ENCODE data around the gene CXCL16. TPM values are rescaled to one million over a fixed set of nuclear protein-coding genes. Genes with fewer than 3 reads are reported as not detected.

Gene CXCL16
- total and polyA plus RNA-seq, 2 experiments from 2014 or later: 1.6 to 4.1 TPM

- no peaks in the 10 kb centered on the region for H3K9me2 ChIP-seq (ENCODE audit: insufficient read depth)
- no peak for TF ChIP-seq EZH2phosphoT487 (IDR thresholded peaks at IDR 0.05; ENCODE audit: insufficient read depth, low read depth)
- TF ChIP-seq EZH2 (IDR thresholded peaks at IDR 0.05; ENCODE audit: insufficient read depth, poor library complexity, severe bottlenecking): no peak
- H4K20me1 ChIP-seq (ENCODE audit: insufficient read depth): no peaks in the 10 kb centered on the region
- H3K27ac ChIP-seq: no peak overlapping the region
- in situ Hi-C loops (cut with MboI): loop anchor here (10.0 kb wide), 1 partner anchor 176 kb away; the partner anchor contains the start of gene C17orf107
- no peak overlapping the region for H2AFZ ChIP-seq
- no peaks in the 10 kb centered on the region for H3K9me3 ChIP-seq (ENCODE audit: low read depth)
- no peak for DNase-seq
- no peaks in the 10 kb centered on the region for H3K36me3 ChIP-seq (ENCODE audit: low read depth)
- H3K79me2 ChIP-seq (ENCODE audit: insufficient read depth): no peaks in the 10 kb centered on the region
- H3K27me3 ChIP-seq (replicated peaks; ENCODE audit: insufficient read depth): no peaks in the 10 kb centered on the region
- no peaks in the 10 kb centered on the region for H3F3A ChIP-seq (ENCODE audit: insufficient read depth)
- H3K4me2 ChIP-seq (ENCODE audit: unreplicated experiment): no peak overlapping the region
- no peak overlapping the region for H3K9ac ChIP-seq
- H3K4me3 ChIP-seq: no peak overlapping the region
- 65% methylated on average over 10 of the region's 10 CpGs for WGBS, 2 experiments (ENCODE audit: low coverage in 1 of 2, low lambda C conversion rate in 2 of 2, missing lambda C conversion rate in 2 of 2)
- H3K4me1 ChIP-seq (ENCODE audit: insufficient read depth): no peaks in the 10 kb centered on the region
Observed at GRCh38 chr17:4719146-4719545, 20.6 kb downstream of the CXCL16 start.

DNA sequence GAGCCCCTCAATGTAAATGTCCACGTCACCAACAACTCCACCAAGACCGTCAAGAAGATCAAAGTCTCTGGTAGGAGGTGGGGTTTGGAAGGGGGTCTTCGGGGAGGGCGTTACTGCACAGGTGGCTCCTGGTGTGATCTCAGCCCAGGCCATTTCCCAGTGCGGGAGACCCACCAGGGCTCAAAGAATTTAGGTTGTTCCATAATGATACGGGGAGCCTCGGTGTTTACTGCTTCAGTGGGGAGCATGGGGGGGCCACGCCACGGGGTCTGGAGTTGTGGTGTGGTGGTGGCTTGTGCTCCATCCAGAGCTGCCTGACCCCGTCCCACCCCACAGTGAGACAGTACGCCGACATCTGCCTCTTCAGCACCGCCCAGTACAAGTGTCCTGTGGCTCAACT, 21.5 kb downstream of the CXCL16 start:
- in situ Hi-C loops (cut with MboI): loop anchor here (10.0 kb wide), 1 partner anchor 177 kb away; the partner anchor contains the start of gene C17orf107
- no peaks in the 10 kb centered on the region for H4K20me1 ChIP-seq (ENCODE audit: insufficient read depth)
- H3K79me2 ChIP-seq (ENCODE audit: insufficient read depth): no peaks in the 10 kb centered on the region
- no peaks in the 10 kb centered on the region for H3K36me3 ChIP-seq (ENCODE audit: low read depth)
- H3K4me2 ChIP-seq (ENCODE audit: unreplicated experiment): no peak overlapping the region
- no peak for DNase-seq
- H3K9ac ChIP-seq: no peak overlapping the region
- no peak overlapping the region for H3K4me3 ChIP-seq
- H3K27me3 ChIP-seq (replicated peaks; ENCODE audit: insufficient read depth): no peaks in the 10 kb centered on the region
- H3K4me1 ChIP-seq (ENCODE audit: insufficient read depth): no peaks in the 10 kb centered on the region
- 93 to 94% methylated on average over 13 of the region's 13 CpGs for WGBS, 2 experiments (ENCODE audit: low coverage in 1 of 2, low lambda C conversion rate in 2 of 2, missing lambda C conversion rate in 2 of 2)
- no peaks in the 10 kb centered on the region for H3K9me3 ChIP-seq (ENCODE audit: low read depth)
- no peak overlapping the region for H3K27ac ChIP-seq
- no peaks in the 10 kb centered on the region for H3K9me2 ChIP-seq (ENCODE audit: insufficient read depth)
- TF ChIP-seq EZH2phosphoT487 (IDR thresholded peaks at IDR 0.05; ENCODE audit: insufficient read depth, low read depth): no peak
- TF ChIP-seq EZH2 (IDR thresholded peaks at IDR 0.05; ENCODE audit: insufficient read depth, poor library complexity, severe bottlenecking): no peak
- no peak overlapping the region for H2AFZ ChIP-seq
- H3F3A ChIP-seq (ENCODE audit: insufficient read depth): no peaks in the 10 kb centered on the region

DNA sequence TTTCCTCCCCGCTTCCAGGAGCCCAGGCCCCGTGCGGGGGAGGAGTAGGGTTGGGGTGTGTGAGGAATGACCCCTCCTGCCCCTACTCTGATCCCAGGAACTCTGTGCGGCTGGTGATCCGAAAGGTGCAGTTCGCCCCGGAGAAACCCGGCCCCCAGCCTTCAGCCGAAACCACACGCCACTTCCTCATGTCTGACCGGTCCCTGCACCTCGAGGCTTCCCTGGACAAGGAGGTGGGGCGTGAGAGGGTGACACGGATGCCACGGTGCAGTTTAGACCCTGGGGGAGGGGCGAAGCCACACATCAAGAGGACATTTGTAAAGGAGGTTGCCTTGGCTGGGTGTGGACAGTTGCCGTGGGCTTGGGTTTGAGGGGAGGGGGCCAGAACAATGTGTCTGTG, 21.9 kb downstream of the CXCL16 start:
- Histone ChIP-seq H3K9ac (no peak overlapping the region), H3K27me3 (replicated peaks; ENCODE audit: insufficient read depth) (no peaks in the 10 kb centered on the region), H3K9me2 (ENCODE audit: insufficient read depth) (no peaks in the 10 kb centered on the region), H3K79me2 (ENCODE audit: insufficient read depth) (no peaks in the 10 kb centered on the region), H3K4me2 (ENCODE audit: unreplicated experiment) (no peak overlapping the region), H3K36me3 (ENCODE audit: low read depth) (no peaks in the 10 kb centered on the region), H3K9me3 (ENCODE audit: low read depth) (no peaks in the 10 kb centered on the region), H3F3A (ENCODE audit: insufficient read depth) (no peaks in the 10 kb centered on the region), H4K20me1 (ENCODE audit: insufficient read depth) (no peaks in the 10 kb centered on the region), H2AFZ (no peak overlapping the region), H3K4me3 (no peak overlapping the region), H3K27ac (no peak overlapping the region), H3K4me1 (ENCODE audit: insufficient read depth) (no peaks in the 10 kb centered on the region)
- DNase-seq: no peak
- TF ChIP-seq EZH2 (IDR thresholded peaks at IDR 0.05; ENCODE audit: insufficient read depth, poor library complexity, severe bottlenecking): no peak
- 86 to 89% methylated on average over 16 to 17 of the region's 17 CpGs for WGBS, 2 experiments (ENCODE audit: low coverage in 1 of 2, low lambda C conversion rate in 2 of 2, missing lambda C conversion rate in 2 of 2)
- in situ Hi-C loops (cut with MboI): loop anchor here (10.0 kb wide), 1 partner anchor 177 kb away; the partner anchor contains the start of gene C17orf107

DNA sequence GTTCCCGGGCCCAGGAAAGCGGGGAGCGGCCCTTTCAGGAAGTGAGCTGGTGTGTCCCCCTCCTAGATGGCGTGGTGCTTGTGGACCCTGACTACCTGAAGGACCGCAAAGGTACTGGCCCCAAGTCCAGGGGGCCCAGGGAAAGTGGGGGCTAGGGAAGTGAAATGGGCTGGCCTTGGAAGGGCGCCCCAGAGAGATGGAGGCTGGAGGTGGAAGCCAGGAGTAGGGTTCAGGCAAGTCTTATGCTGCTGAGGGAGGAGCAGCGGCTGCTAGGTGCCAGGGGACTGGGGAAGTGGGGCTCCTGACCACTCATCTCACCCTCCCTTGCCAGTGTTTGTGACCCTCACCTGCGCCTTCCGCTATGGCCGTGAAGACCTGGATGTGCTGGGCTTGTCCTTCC, 23.6 kb downstream of the CXCL16 start:
- Histone ChIP-seq H3K79me2 (ENCODE audit: insufficient read depth) (no peaks in the 10 kb centered on the region), H3K27me3 (replicated peaks; ENCODE audit: insufficient read depth) (no peaks in the 10 kb centered on the region), H3K27ac (no peak overlapping the region), H4K20me1 (ENCODE audit: insufficient read depth) (no peaks in the 10 kb centered on the region), H3K9me2 (ENCODE audit: insufficient read depth) (no peaks in the 10 kb centered on the region), H3K36me3 (ENCODE audit: low read depth) (no peaks in the 10 kb centered on the region), H2AFZ (no peak overlapping the region), H3F3A (ENCODE audit: insufficient read depth) (no peaks in the 10 kb centered on the region), H3K4me3 (no peak overlapping the region), H3K9me3 (ENCODE audit: low read depth) (no peaks in the 10 kb centered on the region), H3K4me2 (ENCODE audit: unreplicated experiment) (no peak overlapping the region), H3K9ac (no peak overlapping the region), H3K4me1 (ENCODE audit: insufficient read depth) (no peaks in the 10 kb centered on the region)
- DNase-seq: no peak
- in situ Hi-C loops (cut with MboI): loop anchor here (10.0 kb wide), 1 partner anchor 179 kb away; the partner anchor contains the start of gene C17orf107
- TF ChIP-seq EZH2 (IDR thresholded peaks at IDR 0.05; ENCODE audit: insufficient read depth, poor library complexity, severe bottlenecking) (no peak), EZH2phosphoT487 (IDR thresholded peaks at IDR 0.05; ENCODE audit: insufficient read depth, low read depth) (no peak)
- WGBS, 2 experiments (ENCODE audit: low coverage in 1 of 2, low lambda C conversion rate in 2 of 2, missing lambda C conversion rate in 2 of 2): 98% methylated on average over 7 to 10 of the region's 10 CpGs
